OCI-LY7 (cell line): ENCODE results near the gene ANLN.

ENCODE experiments used
- EZH2phosphoT487 ChIP-seq: fragments of 200-600 bp; sonication (generic); IDR thresholded peaks from 2 replicates; pipeline ENCODE4 v1.6.1; 2018; ENCODE audit warnings: low read depth, borderline replicate concordance, mild to moderate bottlenecking, mixed run types, antibody characterized with exemption, low read length, moderate library complexity, mixed read lengths
- TF ChIP-seq, protein P1 (sequence below): fragments of 200-600 bp; sonication (generic); conservative IDR thresholded peaks from 2 replicates; pipeline ENCODE4 v1.5.1; 2014; ENCODE audit warnings: mild to moderate bottlenecking, antibody characterized with exemption, low read length, moderate library complexity, mixed read lengths

DNA sequence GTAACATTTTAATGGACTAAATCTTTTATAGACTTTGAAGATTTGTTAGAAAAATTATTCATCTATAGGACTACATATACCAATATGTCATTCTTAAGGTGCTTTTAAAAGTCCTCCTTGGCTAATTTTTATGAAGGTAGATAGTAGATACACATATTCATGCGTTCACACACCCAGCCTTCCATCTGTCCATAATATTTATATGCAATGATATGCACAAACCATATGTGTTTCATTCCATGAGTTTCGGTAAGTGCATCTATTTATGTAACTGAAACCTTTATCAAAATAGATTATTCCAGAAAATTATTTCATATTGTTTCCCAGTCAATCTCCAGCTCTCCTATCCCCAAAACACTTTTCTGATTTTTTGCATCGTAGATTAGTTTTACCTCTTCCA lies 101.7 kb downstream of the ANLN start:
- TF ChIP-seq, protein P1, sequence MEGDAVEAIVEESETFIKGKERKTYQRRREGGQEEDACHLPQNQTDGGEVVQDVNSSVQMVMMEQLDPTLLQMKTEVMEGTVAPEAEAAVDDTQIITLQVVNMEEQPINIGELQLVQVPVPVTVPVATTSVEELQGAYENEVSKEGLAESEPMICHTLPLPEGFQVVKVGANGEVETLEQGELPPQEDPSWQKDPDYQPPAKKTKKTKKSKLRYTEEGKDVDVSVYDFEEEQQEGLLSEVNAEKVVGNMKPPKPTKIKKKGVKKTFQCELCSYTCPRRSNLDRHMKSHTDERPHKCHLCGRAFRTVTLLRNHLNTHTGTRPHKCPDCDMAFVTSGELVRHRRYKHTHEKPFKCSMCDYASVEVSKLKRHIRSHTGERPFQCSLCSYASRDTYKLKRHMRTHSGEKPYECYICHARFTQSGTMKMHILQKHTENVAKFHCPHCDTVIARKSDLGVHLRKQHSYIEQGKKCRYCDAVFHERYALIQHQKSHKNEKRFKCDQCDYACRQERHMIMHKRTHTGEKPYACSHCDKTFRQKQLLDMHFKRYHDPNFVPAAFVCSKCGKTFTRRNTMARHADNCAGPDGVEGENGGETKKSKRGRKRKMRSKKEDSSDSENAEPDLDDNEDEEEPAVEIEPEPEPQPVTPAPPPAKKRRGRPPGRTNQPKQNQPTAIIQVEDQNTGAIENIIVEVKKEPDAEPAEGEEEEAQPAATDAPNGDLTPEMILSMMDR, result no peak
- TF ChIP-seq EZH2phosphoT487, result no peak
